ENCODE measurements around the gene VIPR2. TPM values are rescaled to one million over a fixed set of nuclear protein-coding genes. Genes with fewer than 3 reads are reported as not detected.
A peak's percentile ranks its signal among the peaks of the same experiment; 100 is the strongest.

VIPR2 gene
- total and polyA plus RNA-seq, 4 donors: 0.02 to 0.91 (median 0.73) TPM

GRCh38 chr7:159013825-159014289 lies 130.8 kb downstream of the VIPR2 start:
- H3K27ac ChIP-seq (ENCODE audit: low read depth in 1 of 2, low read length in 1 of 2): no peak overlapping the region
- DNase-seq: no peak
- no peak for TF ChIP-seq CTCF (IDR thresholded peaks at IDR 0.05; ENCODE audit: control extremely low read depth, extremely low read depth)

GRCh38 chr7:159013181-159013690 lies 131.4 kb downstream of the VIPR2 start:
- no peak overlapping the region for H3K4me3 ChIP-seq
- H3K4me1 ChIP-seq (ENCODE audit: control insufficient read depth in 5 of 5, insufficient read depth in 5 of 5, low read length in 5 of 5): peaks cover 0 to 11% (median 7%) of the 10 kb centered on the region in 5 donors
- H3K27me3 ChIP-seq (ENCODE audit: control insufficient read depth in 3 of 3, insufficient read depth in 3 of 3, low read length in 2 of 3): no peaks in the 10 kb centered on the region
- peak overlapping the region; percentile 17 to 29 for H3K27ac ChIP-seq (ENCODE audit: low read depth in 1 of 2, low read length in 1 of 2)
- no peak for TF ChIP-seq CTCF (IDR thresholded peaks at IDR 0.05; ENCODE audit: control extremely low read depth, extremely low read depth)
- 90 to 92% methylated on average over 18 of the region's 18 CpGs for WGBS, 2 donors
- H3K9me3 ChIP-seq (ENCODE audit: control insufficient read depth in 4 of 4, insufficient read depth in 3 of 4, low read length in 3 of 4): no peaks in the 10 kb centered on the region
- peak in 2 of 3 donors; percentile 22 to 25 for DNase-seq
- no peak for ATAC-seq (ENCODE audit: insufficient read depth, low FRiP score)
- no peak overlapping the region for H3K9ac ChIP-seq (ENCODE audit: insufficient read depth in 1 of 2, low read length in 2 of 2)
- no peaks in the 10 kb centered on the region for H3K36me3 ChIP-seq (ENCODE audit: control insufficient read depth in 4 of 4, insufficient read depth in 4 of 4, low read length in 4 of 4)

More at GRCh38 chr7:159013825-159014289, 130.8 kb downstream of the VIPR2 start:
- WGBS, 2 donors: 87 to 96% methylated on average over 9 of the region's 9 CpGs
- no peaks in the 10 kb centered on the region for H3K9me3 ChIP-seq (ENCODE audit: control insufficient read depth in 4 of 4, insufficient read depth in 3 of 4, low read length in 3 of 4)
- H3K4me1 ChIP-seq (ENCODE audit: control insufficient read depth in 5 of 5, insufficient read depth in 5 of 5, low read length in 5 of 5): peaks cover 0 to 11% (median 7%) of the 10 kb centered on the region in 5 donors
- ATAC-seq (ENCODE audit: insufficient read depth, low FRiP score): no peak
- H3K9ac ChIP-seq (ENCODE audit: insufficient read depth in 1 of 2, low read length in 2 of 2): no peak overlapping the region
- no peak overlapping the region for H3K4me3 ChIP-seq
- H3K27me3 ChIP-seq (ENCODE audit: control insufficient read depth in 3 of 3, insufficient read depth in 3 of 3, low read length in 2 of 3): no peaks in the 10 kb centered on the region
- no peaks in the 10 kb centered on the region for H3K36me3 ChIP-seq (ENCODE audit: control insufficient read depth in 4 of 4, insufficient read depth in 4 of 4, low read length in 4 of 4)

- WGBS, 2 donors: 23 to 27% methylated on average over 12 of the region's 12 CpGs
- Histone ChIP-seq H3K27ac (ENCODE audit: low read depth in 1 of 2, low read length in 1 of 2) (peak overlapping the region; percentile 17 to 29), H3K4me3 (no peak overlapping the region), H3K4me1 (ENCODE audit: control insufficient read depth in 5 of 5, insufficient read depth in 5 of 5, low read length in 5 of 5) (peaks cover 0 to 11% (median 7%) of the 10 kb centered on the region in 5 donors), H3K27me3 (ENCODE audit: control insufficient read depth in 3 of 3, insufficient read depth in 3 of 3, low read length in 2 of 3) (no peaks in the 10 kb centered on the region), H3K9me3 (ENCODE audit: control insufficient read depth in 4 of 4, insufficient read depth in 3 of 4, low read length in 3 of 4) (no peaks in the 10 kb centered on the region), H3K36me3 (ENCODE audit: control insufficient read depth in 4 of 4, insufficient read depth in 4 of 4, low read length in 4 of 4) (no peaks in the 10 kb centered on the region), H3K9ac (ENCODE audit: insufficient read depth in 1 of 2, low read length in 2 of 2) (no peak overlapping the region)
- peak in 2 of 3 donors; percentile 34 to 53 for DNase-seq
- no peak for TF ChIP-seq CTCF (IDR thresholded peaks at IDR 0.05; ENCODE audit: control extremely low read depth, extremely low read depth)
- peak; percentile 37 for ATAC-seq (ENCODE audit: insufficient read depth, low FRiP score)
These were observed 132.2 kb downstream of the VIPR2 start for GRCh38 chr7:159012353-159013069.

Data from lung (tissue), 12 donors.